AML-193 (cell line): Measurements from ENCODE around the gene RBCK1.

ENCODE experiments used
- DNase-seq, 2 experiments: peaks; one replicate each; lab custom pipeline; 2025; lab: John Stamatoyannopoulos, UW

Gene RBCK1

DNA sequence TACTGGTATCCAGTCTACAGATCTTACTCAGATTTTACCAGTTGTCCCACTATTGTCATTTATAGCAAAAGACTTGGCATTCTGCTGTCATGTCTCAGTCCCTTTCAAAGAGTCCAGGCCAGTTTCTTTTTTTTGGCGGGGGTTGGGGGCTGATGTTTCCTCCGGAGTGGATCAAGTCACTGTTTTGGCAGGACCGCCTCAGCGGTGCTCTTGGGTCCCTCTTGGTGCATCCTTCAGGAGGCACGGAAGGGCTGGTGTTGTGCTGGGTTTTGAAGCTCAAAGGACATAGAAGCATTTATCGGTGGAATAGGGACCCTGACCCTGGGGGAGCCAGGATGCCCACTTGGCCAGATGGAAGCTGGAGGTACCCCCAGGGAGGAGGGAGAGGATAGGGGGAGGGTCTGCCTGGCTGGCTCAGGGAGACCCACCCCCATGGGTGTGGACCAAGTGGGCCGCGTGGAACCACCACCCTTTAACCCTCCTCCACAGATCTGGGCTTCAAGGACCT lies 10.8 kb downstream of the RBCK1 start:
- DNase-seq: no peak

DNA sequence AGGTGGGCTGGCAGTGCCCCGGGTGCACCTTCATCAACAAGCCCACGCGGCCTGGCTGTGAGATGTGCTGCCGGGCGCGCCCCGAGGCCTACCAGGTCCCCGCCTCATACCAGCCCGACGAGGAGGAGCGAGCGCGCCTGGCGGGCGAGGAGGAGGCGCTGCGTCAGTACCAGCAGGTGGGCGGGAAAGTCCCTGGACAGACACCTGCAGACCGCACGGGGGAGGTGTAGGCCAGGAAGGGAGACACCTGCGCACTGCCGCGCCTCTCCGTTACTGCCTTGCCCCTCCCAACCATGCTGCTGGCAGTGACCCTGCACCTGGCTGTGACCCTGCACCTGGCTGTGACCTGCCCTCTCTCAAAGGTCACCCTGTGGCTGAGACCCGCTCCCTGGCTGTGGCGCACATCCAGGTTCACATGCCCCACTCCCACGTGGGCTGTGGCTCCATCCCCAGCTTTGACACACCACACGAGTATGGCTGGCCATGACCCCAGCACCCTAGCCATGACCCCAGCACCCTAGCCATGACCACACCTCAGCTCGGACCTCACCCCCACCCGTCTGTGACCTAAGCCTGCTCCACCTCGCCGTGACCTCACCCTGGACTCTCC lies 11.6 kb downstream of the RBCK1 start:
- no peak for DNase-seq

- no peak for DNase-seq
Observed at GRCh38 chr20:420166-420620, 12.1 kb downstream of the RBCK1 start.

DNA sequence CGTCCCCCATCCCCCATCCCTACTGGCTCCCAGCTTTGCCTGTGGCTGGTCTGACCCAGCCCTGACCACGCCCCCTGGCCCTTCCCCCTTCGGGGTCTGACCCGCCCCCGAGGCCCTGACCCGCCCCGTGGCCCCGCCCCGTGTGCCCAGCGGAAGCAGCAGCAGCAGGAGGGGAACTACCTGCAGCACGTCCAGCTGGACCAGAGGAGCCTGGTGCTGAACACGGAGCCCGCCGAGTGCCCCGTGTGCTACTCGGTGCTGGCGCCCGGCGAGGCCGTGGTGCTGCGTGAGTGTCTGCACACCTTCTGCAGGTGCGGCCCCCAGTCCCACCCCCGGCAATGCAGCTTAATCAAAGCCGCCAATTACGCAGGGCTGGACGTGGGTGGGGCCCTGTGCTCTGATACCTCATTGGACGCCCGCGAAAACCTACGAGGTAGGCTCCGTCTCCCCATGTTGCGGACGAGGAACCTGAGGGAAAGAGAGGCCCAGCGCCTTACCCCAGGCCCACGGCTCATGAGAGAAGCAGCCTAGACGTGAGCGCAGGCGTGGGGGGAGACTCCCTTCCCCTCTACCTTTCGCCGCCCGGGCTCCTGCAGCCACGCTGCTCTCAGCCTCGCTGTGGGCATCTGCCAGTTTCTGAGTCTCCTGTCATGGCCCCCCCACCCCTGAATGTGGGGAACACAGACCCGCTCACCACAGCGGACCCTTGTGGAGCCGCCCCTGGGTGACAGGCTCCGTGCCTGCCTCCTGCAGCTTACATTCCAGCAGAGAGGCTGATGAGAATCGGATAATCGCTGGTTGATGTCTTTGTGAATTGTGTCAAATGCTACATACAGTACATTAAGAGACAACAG lies 12.8 kb downstream of the RBCK1 start:
- DNase-seq: no peak

GRCh38 chr20:421685-422250 lies 13.7 kb downstream of the RBCK1 start:
- no peak for DNase-seq

DNA sequence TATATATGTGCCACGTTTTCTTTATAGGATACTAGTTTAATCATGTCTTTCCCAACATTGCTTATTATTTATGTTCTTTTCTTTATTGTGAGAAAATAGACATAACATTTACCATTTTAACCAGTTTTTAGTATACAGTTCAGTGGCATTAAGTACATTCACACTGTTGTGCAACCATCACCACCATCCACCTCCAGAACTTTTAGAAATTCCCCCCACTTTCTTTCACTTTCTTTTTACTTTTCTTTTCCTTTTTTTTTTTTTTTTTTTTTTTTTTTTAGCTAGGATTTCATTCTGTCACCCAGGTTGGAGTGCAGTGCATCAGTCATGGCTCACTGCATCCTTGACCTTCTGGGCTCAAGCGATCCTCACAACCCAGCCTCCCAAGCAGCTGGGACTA lies 18.5 kb downstream of the RBCK1 start:
- no peak for DNase-seq

- no peak for DNase-seq
Observed at GRCh38 chr20:427401-427800, 19.3 kb downstream of the RBCK1 start.

DNA sequence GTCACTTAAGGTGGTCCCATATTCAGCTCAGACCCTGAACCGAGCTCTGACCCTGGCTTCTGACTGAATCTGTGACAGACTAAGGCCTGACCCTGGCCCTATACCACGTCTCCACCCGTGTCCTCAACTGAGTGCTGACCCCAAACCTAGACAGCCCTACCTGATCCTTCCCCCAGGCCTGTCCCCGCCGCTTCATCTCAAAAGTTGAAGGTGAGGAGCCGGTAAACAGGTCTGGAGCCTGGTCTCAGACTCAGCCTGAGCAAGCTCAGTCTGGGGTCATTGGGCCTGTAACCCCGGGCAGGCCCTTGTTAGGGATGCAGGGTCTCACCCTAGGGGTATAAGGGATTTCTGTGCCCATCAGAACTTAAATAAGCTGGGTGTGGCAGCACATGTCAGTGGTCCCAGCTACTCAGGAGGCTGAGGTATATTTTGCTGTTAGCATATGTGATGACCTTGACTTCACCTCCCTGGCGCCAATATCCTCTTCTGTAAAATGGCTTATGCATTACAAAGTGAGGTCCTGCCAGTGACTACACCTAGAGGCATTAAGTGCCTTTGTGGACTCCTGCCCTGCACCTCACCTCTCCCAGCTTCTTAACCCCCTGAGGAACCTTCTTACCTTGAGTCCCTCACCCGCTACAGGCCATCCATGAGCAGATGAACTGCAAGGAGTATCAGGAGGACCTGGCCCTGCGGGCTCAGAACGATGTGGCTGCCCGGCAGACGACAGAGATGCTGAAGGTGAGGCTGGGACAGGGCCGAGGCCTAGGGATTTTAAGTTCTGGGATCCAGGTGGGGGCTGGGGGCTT lies 20.0 kb downstream of the RBCK1 start:
- no peak for DNase-seq

GRCh38 chr20:428658-429200 lies 20.6 kb downstream of the RBCK1 start:
- DNase-seq: no peak

GRCh38 chr20:430091-430999 lies 22.2 kb downstream of the RBCK1 start:
- no peak for DNase-seq

- DNase-seq: peak; percentile 78 to 91
Observed at GRCh38 chr20:431012-431904, 23.2 kb downstream of the RBCK1 start.

DNA sequence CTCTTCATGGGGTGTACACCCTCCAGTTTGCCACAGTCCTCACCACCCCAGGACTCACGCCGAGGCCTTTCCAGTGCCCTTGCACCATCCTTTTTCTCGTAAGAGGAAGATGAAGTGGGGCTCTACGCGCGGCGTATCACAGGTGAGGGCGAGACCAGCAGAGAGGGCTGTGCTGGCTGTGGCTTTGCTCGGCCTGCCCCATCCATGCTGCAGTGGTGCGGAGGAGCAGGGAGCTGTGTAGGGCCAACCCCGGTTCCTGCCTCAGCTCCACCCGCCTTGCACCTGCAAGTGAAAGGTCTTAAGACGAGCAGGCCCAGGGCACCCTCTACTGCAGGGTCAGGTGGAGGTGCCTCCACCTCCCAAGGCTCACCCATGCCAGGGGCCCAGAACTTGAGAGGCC lies 24.1 kb downstream of the RBCK1 start:
- no peak for DNase-seq

DNA sequence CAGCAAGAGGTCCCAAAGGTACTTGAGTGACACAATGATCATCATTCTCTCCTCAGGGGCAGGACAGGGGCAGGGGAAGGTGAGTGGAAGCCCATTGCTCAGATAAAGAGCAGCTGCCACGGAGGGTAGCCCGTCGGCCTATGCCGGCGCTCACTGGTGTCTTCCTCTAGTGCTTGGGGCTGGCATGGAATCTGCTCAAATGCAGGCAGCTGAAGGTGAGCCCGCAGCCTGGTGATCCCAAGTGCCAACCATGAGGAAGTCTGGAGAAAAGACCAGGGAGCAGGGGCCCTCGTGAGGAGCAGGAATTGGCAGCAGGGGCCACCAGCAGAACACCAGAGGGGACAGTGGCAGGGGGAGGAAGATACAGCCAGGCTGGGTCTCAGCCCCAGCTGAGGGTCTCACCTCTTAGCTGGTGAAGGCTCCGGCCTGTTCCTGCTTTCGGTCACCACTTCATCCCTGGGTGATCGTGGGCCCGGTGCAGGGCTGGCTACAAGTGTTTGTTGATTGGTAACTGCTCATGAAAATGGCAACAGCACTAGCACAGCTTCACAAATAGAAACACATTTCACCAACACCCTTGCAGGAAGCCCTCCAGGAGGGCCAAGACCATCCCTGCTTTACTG lies 24.7 kb downstream of the RBCK1 start:
- no peak for DNase-seq

- no peak for DNase-seq
Observed at GRCh38 chr20:433300-433975, 25.3 kb downstream of the RBCK1 start.

GRCh38 chr20:434221-434620 lies 26.1 kb downstream of the RBCK1 start:
- DNase-seq: no peak

- DNase-seq: no peak
Observed at GRCh38 chr20:434661-435419, 26.7 kb downstream of the RBCK1 start.

GRCh38 chr20:435558-435957 lies 27.5 kb downstream of the RBCK1 start:
- no peak for DNase-seq

DNA sequence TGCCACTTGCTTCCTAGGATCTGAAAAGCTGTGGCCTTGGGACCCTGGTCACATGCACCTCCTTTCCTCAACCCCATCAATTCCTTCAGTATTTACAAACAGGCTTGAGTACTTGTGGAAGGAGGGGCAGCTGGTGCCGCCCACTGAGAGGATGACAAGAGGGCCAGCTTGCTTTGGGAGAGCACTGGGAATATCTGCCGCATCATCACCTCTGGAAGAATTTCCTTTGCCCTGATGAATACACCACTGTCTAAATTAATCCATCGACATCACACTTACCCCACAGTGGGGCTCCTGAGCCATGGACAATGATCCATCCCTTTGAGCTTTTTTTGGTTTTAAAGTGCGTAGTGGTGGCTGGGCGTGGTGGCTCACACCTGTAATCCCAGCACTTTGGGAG lies 28.4 kb downstream of the RBCK1 start:
- DNase-seq: no peak
